Measurements from ENCODE around the gene CD300E.

CD300E gene

GRCh38 chr17:74561586-74561985 lies 62.0 kb downstream of the CD300E start:
- DNase-seq: no peak
